HepG2 (cell line): ENCODE measurements around the gene PLXNB2. TPM values are rescaled to one million over a fixed set of nuclear protein-coding genes. Genes with fewer than 3 reads are reported as not detected.

Experiments used
- FOXJ3 ChIP-seq: sonication (generic); formaldehyde crosslinking; IDR thresholded peaks from 2 replicates; pipeline ENCODE4 v1.4.0; 2020; ENCODE audit warnings: missing genetic modification reagents, mild to moderate bottlenecking, borderline replicate concordance
- KLF6 ChIP-seq: IDR thresholded peaks from 2 replicates; pipeline ENCODE4 v1.8.0; 2016; ENCODE audit warnings: missing biosample characterization, missing genetic modification reagents
- LRRFIP1 ChIP-seq: sonication (generic); formaldehyde crosslinking; conservative IDR thresholded peaks from 2 replicates; pipeline ENCODE4 v1.4.0; 2020; ENCODE audit warnings: missing genetic modification reagents
- PHF20 ChIP-seq: sonication (generic); formaldehyde crosslinking; IDR thresholded peaks from 2 replicates; pipeline ENCODE4 v1.5.0; 2020; ENCODE audit warnings: mild to moderate bottlenecking, missing genetic modification reagents
- PREB ChIP-seq: sonication (generic); formaldehyde crosslinking; IDR thresholded peaks from 2 replicates; pipeline ENCODE4 v1.4.0; 2020; ENCODE audit warnings: missing genetic modification reagents
- RBM22 ChIP-seq: fragments of 200-400 bp; formaldehyde crosslinking; optimal IDR thresholded peaks from 2 replicates; pipeline ENCODE3; 2017; ENCODE audit warnings: mild to moderate bottlenecking, low read length, moderate library complexity
- SRSF1 ChIP-seq: fragments of 200-400 bp; formaldehyde crosslinking; optimal IDR thresholded peaks from 2 replicates; pipeline ENCODE3; 2017; ENCODE audit warnings: mild to moderate bottlenecking, low read depth, low read length, moderate library complexity
- TBL1XR1 ChIP-seq: fragments of 150-350 bp; IDR thresholded peaks from 2 replicates; pipeline ENCODE4 v1.6.1; 2014; ENCODE audit warnings: borderline replicate concordance, low read length; ENCODE audit not compliant: partially characterized antibody
- TCF7 ChIP-seq: sonication (generic); IDR thresholded peaks from 2 replicates; pipeline ENCODE4 v1.6.1; 2016; ENCODE audit warnings: antibody characterized with exemption, low read depth
- U2AF2 ChIP-seq: fragments of 200-400 bp; formaldehyde crosslinking; IDR thresholded peaks from 2 replicates; pipeline ENCODE4 v1.6.1; 2017; ENCODE audit warnings: low read depth, mild to moderate bottlenecking, low read length
- ZBTB14 ChIP-seq: sonication (generic); formaldehyde crosslinking; IDR thresholded peaks from 2 replicates; pipeline ENCODE4 v1.4.0; 2020; ENCODE audit warnings: missing genetic modification reagents
- ZBTB39 ChIP-seq: sonication (generic); formaldehyde crosslinking; IDR thresholded peaks from 2 replicates; pipeline ENCODE4 v1.5.0; 2020; ENCODE audit warnings: missing genetic modification reagents
- ZNF136 ChIP-seq: sonication (generic); formaldehyde crosslinking; IDR thresholded peaks from 2 replicates; pipeline ENCODE4 v1.8.1; 2022; ENCODE audit warnings: low read depth, mild to moderate bottlenecking, moderate library complexity, missing genetic modification reagents
- ZNF282 ChIP-seq: fragments of 450-650 bp; IDR thresholded peaks from 2 replicates; pipeline ENCODE4 v1.6.1; 2018; ENCODE audit not compliant: partially characterized antibody
- ZNF556 ChIP-seq: sonication (generic); formaldehyde crosslinking; IDR thresholded peaks from 2 replicates; pipeline ENCODE4 v1.4.0; 2020; ENCODE audit warnings: mild to moderate bottlenecking, missing genetic modification reagents, borderline replicate concordance
- ZNF737 ChIP-seq: sonication (generic); formaldehyde crosslinking; IDR thresholded peaks from 2 replicates; pipeline ENCODE4 v1.5.0; 2020; ENCODE audit warnings: missing genetic modification reagents, mild to moderate bottlenecking, borderline replicate concordance
- ZNF891 ChIP-seq: sonication (generic); formaldehyde crosslinking; IDR thresholded peaks from 2 replicates; pipeline ENCODE4 v1.5.0; 2020; ENCODE audit warnings: mild to moderate bottlenecking, missing genetic modification reagents
- polyA plus RNA-seq, 8 experiments: library from polyadenylated mRNA; depleted of rRNA in 3 of 8; stranded (reverse) in 7 of 8; unstranded in 1 of 8; fragments of >200 nt; fragmentation: Illumina TruSeq in 4 of 8; extraction: Trizol in 4 of 8; gene quantifications; 2 replicates each; pipeline versions ENCODE4 v1.2.1 to v1.2.3, GENCODE V29; 2011 to 2016; ENCODE audit warnings: low read depth in 4 of 8, missing spikeins in 1 of 8, mixed read lengths in 1 of 8; ENCODE audit not compliant: insufficient read depth in 1 of 8
- total RNA-seq, 5 experiments: library from RNA; depleted of rRNA; stranded (reverse); fragments of >200 nt; fragmentation: Illumina TruSeq; extraction: Trizol; gene quantifications; 2 replicates each; pipeline ENCODE4 v1.2.3, GENCODE V29; 2016; ENCODE audit warnings: low read depth in 1 of 5
- TF ChIP-seq, protein P1 (sequence below): sonication (generic); formaldehyde crosslinking; IDR thresholded peaks from 2 replicates; pipeline ENCODE4 v1.9.0; 2021; ENCODE audit warnings: missing genetic modification reagents, borderline replicate concordance

PLXNB2 gene
- total and polyA plus RNA-seq, 2 of the 13 experiments (the other 11 are each of a cell fraction or from before 2014, with no cell fraction given), result 32.6 to 68.9 TPM

DNA sequence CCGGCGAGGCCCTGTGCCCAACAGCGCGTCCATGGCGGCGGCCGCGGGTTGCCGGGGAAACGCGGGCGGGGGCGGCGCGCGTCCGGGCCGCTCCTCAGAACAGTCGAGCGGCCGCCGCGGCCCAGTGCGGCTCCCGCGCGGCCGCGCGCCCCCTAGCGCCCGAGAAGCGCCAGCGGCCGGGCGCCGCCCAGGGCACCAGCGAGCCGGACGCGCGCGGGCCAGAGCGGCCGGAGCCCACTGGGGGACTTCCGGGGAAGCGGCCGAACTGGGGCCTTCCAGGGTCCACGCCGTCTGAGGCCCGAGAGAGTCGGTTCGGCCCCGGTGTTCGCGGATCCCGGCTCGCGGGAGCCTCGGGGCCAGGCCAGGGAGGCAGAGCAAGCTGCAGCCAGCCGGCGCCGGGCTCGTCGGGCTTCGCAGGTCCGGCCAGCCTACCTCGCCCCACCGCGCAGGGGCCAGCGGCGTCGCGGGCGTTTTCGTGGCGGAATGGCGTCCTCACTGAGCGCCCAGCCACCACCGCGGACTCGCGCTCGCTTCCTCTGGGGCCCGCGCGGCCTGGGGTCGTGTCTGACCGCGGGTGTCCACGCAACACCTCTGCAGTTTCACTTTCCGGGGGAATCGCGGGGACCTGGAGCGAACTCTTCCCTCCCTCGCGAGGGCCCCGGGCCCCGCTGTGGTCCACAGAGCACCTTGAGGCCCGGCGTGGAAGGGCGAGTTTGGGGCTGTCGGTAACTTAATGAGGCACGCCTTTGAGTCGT, 19.7 kb upstream of the PLXNB2 start, which contains the start of gene DENND6B (continued):
- TF ChIP-seq ZBTB14, result peak; percentile 64; the same call in 1 of the 2 replicates
- TF ChIP-seq ZNF282, result no peak
- TF ChIP-seq RBM22, result no peak
- no peak for TF ChIP-seq TBL1XR1
- no peak for TF ChIP-seq U2AF2
- TF ChIP-seq LRRFIP1 (CRISPR knock-in tag), result no peak
- TF ChIP-seq, protein P1, sequence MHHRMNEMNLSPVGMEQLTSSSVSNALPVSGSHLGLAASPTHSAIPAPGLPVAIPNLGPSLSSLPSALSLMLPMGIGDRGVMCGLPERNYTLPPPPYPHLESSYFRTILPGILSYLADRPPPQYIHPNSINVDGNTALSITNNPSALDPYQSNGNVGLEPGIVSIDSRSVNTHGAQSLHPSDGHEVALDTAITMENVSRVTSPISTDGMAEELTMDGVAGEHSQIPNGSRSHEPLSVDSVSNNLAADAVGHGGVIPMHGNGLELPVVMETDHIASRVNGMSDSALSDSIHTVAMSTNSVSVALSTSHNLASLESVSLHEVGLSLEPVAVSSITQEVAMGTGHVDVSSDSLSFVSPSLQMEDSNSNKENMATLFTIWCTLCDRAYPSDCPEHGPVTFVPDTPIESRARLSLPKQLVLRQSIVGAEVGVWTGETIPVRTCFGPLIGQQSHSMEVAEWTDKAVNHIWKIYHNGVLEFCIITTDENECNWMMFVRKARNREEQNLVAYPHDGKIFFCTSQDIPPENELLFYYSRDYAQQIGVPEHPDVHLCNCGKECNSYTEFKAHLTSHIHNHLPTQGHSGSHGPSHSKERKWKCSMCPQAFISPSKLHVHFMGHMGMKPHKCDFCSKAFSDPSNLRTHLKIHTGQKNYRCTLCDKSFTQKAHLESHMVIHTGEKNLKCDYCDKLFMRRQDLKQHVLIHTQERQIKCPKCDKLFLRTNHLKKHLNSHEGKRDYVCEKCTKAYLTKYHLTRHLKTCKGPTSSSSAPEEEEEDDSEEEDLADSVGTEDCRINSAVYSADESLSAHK (CRISPR knock-in tag), result no peak
- no peak for TF ChIP-seq ZNF737
- no peak for TF ChIP-seq FOXJ3 (CRISPR knock-in tag)
- TF ChIP-seq PREB (CRISPR knock-in tag), result peak; percentile 87
- no peak for TF ChIP-seq ZNF136 (CRISPR knock-in tag)
- TF ChIP-seq PHF20, result peak; percentile 87
- peak; percentile 86 for TF ChIP-seq ZNF891 (CRISPR knock-in tag)
- TF ChIP-seq SRSF1, result peak; percentile 14
- no peak for TF ChIP-seq TCF7
- peak; percentile 66 for TF ChIP-seq ZNF556 (CRISPR knock-in tag)
- TF ChIP-seq ZBTB39 (CRISPR knock-in tag), result no peak; the same call in 1 of the 2 replicates
- peak; percentile 50; the same call in 1 of the 2 replicates for TF ChIP-seq KLF6 (CRISPR knock-in tag)
